ENCODE data around the gene DSCAML1.

- TF ChIP-seq POLR2A (IDR thresholded peaks at IDR 0.05; ENCODE audit: low read depth, low read length) (no peak), SPI1 (IDR thresholded peaks at IDR 0.05; ENCODE audit: low read depth, low read length) (no peak), TAF1 (IDR thresholded peaks at IDR 0.05; ENCODE audit: low read depth, low read length) (no peak), POLR2AphosphoS5 (IDR thresholded peaks at IDR 0.05; ENCODE audit: low read depth, low read length) (no peak), PAX5 (IDR thresholded peaks at IDR 0.05; ENCODE audit: insufficient read depth, low read length, severe bottlenecking) (no peak)
Measured at GRCh38 chr11:117616979-117617378, 180.0 kb downstream of the DSCAML1 start.

All from GM12891 (cell line).